ENCODE measurements around the gene RNPEPL1.

RNPEPL1 gene

DNA sequence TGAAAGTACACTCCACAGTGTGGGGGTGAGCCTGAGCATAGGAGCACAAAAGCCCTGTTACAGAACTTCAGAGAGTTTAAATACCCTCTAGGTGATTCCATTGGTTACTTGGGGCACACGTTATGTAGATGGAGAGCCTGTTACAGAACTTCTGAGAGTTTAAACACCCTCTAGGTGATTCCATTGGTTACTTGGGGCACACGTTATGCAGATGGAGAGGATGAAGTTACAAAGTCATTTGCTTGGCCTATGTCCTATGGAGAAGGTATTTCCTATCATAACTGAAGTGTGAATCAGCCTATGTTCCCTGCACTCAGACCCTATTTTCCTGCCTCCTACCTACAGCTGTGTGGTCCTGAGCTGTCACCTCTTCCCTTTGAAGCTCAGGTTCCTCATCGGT, 14.5 kb downstream of the RNPEPL1 start:
- Mint-ChIP-seq H3K27ac (no peak overlapping the region), H3K36me3 (ENCODE audit: low read depth) (peaks cover 35% of the 10 kb centered on the region), H3K27me3 (ENCODE audit: low read depth, poor library complexity) (peaks cover 3% of the 10 kb centered on the region), H3K9me3 (peaks cover 15% of the 10 kb centered on the region), H3K4me1 (peaks cover 32% of the 10 kb centered on the region), H3K4me3 (no peak overlapping the region)
- TF ChIP-seq, protein P1, sequence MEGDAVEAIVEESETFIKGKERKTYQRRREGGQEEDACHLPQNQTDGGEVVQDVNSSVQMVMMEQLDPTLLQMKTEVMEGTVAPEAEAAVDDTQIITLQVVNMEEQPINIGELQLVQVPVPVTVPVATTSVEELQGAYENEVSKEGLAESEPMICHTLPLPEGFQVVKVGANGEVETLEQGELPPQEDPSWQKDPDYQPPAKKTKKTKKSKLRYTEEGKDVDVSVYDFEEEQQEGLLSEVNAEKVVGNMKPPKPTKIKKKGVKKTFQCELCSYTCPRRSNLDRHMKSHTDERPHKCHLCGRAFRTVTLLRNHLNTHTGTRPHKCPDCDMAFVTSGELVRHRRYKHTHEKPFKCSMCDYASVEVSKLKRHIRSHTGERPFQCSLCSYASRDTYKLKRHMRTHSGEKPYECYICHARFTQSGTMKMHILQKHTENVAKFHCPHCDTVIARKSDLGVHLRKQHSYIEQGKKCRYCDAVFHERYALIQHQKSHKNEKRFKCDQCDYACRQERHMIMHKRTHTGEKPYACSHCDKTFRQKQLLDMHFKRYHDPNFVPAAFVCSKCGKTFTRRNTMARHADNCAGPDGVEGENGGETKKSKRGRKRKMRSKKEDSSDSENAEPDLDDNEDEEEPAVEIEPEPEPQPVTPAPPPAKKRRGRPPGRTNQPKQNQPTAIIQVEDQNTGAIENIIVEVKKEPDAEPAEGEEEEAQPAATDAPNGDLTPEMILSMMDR (IDR thresholded peaks at IDR 0.05): no peak
- DNase-seq: no peak

DNA sequence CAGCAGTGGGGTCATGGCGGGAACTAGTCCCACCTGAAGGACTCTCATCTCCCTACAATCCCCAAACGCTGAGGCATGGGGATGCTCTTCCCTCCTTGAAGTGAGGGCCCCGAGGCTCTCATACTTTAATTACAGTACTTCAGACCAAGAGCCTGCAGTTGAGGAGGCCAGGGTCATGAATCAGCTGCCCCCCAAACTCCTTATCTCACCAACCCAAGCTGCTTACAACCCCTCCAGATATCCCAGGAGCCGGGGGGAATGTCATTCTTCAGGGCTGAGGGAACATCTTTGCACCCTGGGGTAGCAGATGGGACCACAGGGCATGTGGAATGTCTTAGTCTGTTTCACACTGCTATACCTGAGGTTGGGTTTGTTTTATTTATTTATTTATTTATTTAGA, 15.5 kb downstream of the RNPEPL1 start:
- TF ChIP-seq, protein P1 (IDR thresholded peaks at IDR 0.05): no peak
- DNase-seq: no peak
- peaks cover 15% of the 10 kb centered on the region for H3K9me3 Mint-ChIP-seq
- peaks cover 35% of the 10 kb centered on the region for H3K36me3 Mint-ChIP-seq (ENCODE audit: low read depth)
- peaks cover 42% of the 10 kb centered on the region for H3K4me1 Mint-ChIP-seq
- no peak overlapping the region for H3K4me3 Mint-ChIP-seq
- H3K27ac Mint-ChIP-seq: peak overlapping the region; percentile 74
- H3K27me3 Mint-ChIP-seq (ENCODE audit: low read depth, poor library complexity): peaks cover 3% of the 10 kb centered on the region

DNA sequence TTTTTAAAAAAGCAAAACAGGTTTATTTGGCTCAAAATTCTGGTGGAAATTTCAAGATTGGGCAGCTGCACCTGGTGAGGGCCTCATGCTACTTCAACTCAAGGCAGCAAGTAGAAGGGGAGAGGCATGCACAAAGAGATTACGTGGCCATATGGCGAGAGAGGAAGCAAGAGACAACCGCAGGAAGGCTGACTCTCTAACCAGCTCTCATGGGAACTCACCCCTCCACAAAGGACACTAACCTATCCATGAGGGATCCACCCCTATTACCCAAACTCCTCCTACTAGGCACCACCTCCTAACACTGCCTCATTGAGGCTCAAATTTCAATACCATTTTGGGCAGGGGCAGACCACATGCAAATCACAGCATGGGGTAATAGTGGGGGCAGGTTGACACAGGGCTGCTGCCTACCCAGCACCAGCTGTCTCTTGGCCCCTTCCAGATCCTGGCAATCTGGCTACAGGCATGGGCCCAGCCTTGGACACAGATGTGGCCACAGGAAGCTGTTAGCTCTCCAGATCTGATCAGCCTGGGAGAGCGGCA, 16.3 kb downstream of the RNPEPL1 start:
- no peak for DNase-seq
- H3K36me3 Mint-ChIP-seq (ENCODE audit: low read depth): peaks cover 39% of the 10 kb centered on the region
- no peak overlapping the region for H3K27ac Mint-ChIP-seq
- peak overlapping the region; percentile 99 for H3K4me3 Mint-ChIP-seq
- H3K4me1 Mint-ChIP-seq: peaks cover 45% of the 10 kb centered on the region
- H3K27me3 Mint-ChIP-seq (ENCODE audit: low read depth, poor library complexity): peaks cover 3% of the 10 kb centered on the region
- H3K9me3 Mint-ChIP-seq: peaks cover 15% of the 10 kb centered on the region
- TF ChIP-seq, protein P1 (IDR thresholded peaks at IDR 0.05): no peak

DNA sequence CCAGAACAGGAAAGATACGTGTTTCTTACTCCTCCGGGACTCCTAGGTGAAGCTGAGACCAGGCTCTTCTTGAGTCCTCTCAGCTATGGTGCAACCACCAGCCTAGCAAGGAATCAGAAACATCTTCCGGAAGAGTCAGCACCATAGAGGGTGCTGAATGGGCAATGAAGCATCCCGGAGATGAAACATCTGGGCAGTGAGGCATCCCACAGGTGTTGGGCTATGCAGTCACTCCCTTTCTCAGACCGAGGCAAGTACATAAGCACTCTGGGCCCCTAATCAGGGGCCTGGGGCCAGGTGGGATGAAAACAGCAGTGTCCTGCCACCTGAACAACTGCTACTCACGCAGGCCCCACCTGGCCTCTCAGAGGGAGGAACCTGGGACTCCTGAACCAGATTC, 16.8 kb downstream of the RNPEPL1 start:
- no peak for DNase-seq
- H3K4me3 Mint-ChIP-seq: peak overlapping the region; percentile 99
- H3K36me3 Mint-ChIP-seq (ENCODE audit: low read depth): peaks cover 37% of the 10 kb centered on the region
- H3K4me1 Mint-ChIP-seq: peaks cover 40% of the 10 kb centered on the region
- TF ChIP-seq, protein P1 (IDR thresholded peaks at IDR 0.05): no peak
- no peak overlapping the region for H3K27ac Mint-ChIP-seq
- peaks cover 3% of the 10 kb centered on the region for H3K27me3 Mint-ChIP-seq (ENCODE audit: low read depth, poor library complexity)
- H3K9me3 Mint-ChIP-seq: peaks cover 15% of the 10 kb centered on the region

DNA sequence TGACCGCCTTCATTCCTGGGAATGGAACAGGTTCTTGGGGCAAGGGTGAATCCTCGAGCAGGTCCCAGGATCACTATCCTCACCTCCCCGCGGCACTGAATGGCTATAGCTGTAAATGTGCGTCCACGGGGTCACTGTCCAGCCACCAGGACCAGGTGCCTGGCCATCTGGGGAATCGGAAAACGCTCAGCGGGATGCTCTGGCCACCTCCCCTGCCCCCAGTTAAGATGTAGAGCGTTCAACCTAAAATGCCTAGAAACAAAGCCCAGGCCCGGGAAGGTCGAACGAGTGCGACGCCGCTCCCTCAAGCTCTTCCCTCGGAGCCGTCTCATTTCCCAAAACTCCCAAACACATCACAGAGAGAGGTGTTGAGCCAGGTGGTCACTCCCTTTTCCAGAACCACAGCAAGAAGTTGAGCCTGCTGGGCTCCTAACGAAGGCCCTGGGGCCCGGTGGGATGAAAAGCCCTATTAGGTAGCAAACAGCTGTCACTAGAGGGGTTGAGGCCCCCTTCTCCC, 17.5 kb downstream of the RNPEPL1 start:
- TF ChIP-seq, protein P1 (IDR thresholded peaks at IDR 0.05): no peak
- H3K36me3 Mint-ChIP-seq (ENCODE audit: low read depth): peaks cover 30% of the 10 kb centered on the region
- H3K4me3 Mint-ChIP-seq: peak overlapping the region; percentile 99
- DNase-seq: no peak
- peaks cover 14% of the 10 kb centered on the region for H3K9me3 Mint-ChIP-seq
- peaks cover 37% of the 10 kb centered on the region for H3K4me1 Mint-ChIP-seq
- H3K27ac Mint-ChIP-seq: peak overlapping the region; percentile 97
- peaks cover 3% of the 10 kb centered on the region for H3K27me3 Mint-ChIP-seq (ENCODE audit: low read depth, poor library complexity)

Measured in nephron progenitor cell (in vitro differentiated cells).